Mammary epithelial cell (primary cell): Measurements from ENCODE around the gene ADAMTS18.

ENCODE experiments used
- EZH2 ChIP-seq: IDR thresholded peaks from 2 replicates; pipeline ENCODE4 v1.6.1; 2012; ENCODE audit warnings: low read length, inconsistent platforms, borderline replicate concordance
- TF ChIP-seq, protein P1 (sequence below), 2 donors: IDR thresholded peaks in 1 of 2; conservative IDR thresholded peaks in 1 of 2; 2 replicates each; pipeline ENCODE4 v1.5.1; 2011 to 2012; ENCODE audit warnings: inconsistent platforms in 2 of 2, low read length in 2 of 2, mild to moderate bottlenecking in 2 of 2, control low read depth in 1 of 2, low read depth in 1 of 2; ENCODE audit not compliant: insufficient read depth in 1 of 2; ENCODE audit errors: extremely low read depth in 1 of 2

GRCh38 chr16:77374384-77374783, 60.5 kb downstream of the ADAMTS18 start:
- TF ChIP-seq, protein P1, sequence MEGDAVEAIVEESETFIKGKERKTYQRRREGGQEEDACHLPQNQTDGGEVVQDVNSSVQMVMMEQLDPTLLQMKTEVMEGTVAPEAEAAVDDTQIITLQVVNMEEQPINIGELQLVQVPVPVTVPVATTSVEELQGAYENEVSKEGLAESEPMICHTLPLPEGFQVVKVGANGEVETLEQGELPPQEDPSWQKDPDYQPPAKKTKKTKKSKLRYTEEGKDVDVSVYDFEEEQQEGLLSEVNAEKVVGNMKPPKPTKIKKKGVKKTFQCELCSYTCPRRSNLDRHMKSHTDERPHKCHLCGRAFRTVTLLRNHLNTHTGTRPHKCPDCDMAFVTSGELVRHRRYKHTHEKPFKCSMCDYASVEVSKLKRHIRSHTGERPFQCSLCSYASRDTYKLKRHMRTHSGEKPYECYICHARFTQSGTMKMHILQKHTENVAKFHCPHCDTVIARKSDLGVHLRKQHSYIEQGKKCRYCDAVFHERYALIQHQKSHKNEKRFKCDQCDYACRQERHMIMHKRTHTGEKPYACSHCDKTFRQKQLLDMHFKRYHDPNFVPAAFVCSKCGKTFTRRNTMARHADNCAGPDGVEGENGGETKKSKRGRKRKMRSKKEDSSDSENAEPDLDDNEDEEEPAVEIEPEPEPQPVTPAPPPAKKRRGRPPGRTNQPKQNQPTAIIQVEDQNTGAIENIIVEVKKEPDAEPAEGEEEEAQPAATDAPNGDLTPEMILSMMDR (conservative IDR thresholded peaks at IDR 0.05 in 1 of 2, IDR thresholded peaks at IDR 0.05 in 1 of 2; ENCODE audit: extremely low read depth in 1 of 2, insufficient read depth in 1 of 2, low read depth in 1 of 2, low read length in 2 of 2): no peak
- TF ChIP-seq EZH2: no peak
